DMS153 (cell line): ENCODE results near the gene ARL13B.
"Not testable (repeated sequence)": the region's sequence is repeated elsewhere in the genome, so short reads cannot be mapped to it uniquely, and the experiment has no call there.

Source experiments
- DNase-seq: peaks from one replicate; lab custom pipeline; 2025; lab: John Stamatoyannopoulos, UW

Gene ARL13B

GRCh38 chr3:94001191-94001590 lies 21.2 kb downstream of the ARL13B start:
- DNase-seq: no peak

- DNase-seq: no peak
Observed at GRCh38 chr3:94001827-94002495, 22.0 kb downstream of the ARL13B start.

GRCh38 chr3:94004301-94004910 lies 24.5 kb downstream of the ARL13B start:
- DNase-seq: peak; percentile 16

- no peak for DNase-seq
Observed at GRCh38 chr3:94008253-94008652, 28.3 kb downstream of the ARL13B start.

- no peak for DNase-seq
Observed at GRCh38 chr3:94009608-94010007, 29.7 kb downstream of the ARL13B start.

- no peak for DNase-seq
Observed at GRCh38 chr3:94011233-94011711, 31.3 kb downstream of the ARL13B start.

DNA sequence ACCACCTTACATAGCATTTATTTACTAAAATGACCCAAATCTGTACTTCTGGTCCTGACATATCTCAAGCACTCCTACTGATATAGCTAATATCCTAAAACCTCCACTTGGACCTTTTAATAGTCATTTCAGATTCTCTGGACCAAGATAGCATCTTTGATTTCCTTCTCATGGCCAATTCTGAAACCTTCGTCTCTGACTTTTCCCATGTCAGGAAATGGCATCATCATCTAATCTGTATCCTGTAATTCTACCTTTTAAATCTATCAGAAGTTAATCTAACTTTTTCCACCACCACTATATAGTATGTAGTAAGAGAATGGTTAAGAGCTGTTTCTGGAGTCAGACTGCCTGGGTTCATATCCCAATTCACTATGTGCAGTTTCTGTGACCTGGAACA lies 32.2 kb downstream of the ARL13B start:
- DNase-seq: no peak

GRCh38 chr3:94015025-94015424 lies 35.1 kb downstream of the ARL13B start:
- DNase-seq: no peak

- DNase-seq: no peak
Observed at GRCh38 chr3:94019659-94020058, 39.7 kb downstream of the ARL13B start.

GRCh38 chr3:94020293-94020692 lies 40.3 kb downstream of the ARL13B start:
- no peak for DNase-seq

DNA sequence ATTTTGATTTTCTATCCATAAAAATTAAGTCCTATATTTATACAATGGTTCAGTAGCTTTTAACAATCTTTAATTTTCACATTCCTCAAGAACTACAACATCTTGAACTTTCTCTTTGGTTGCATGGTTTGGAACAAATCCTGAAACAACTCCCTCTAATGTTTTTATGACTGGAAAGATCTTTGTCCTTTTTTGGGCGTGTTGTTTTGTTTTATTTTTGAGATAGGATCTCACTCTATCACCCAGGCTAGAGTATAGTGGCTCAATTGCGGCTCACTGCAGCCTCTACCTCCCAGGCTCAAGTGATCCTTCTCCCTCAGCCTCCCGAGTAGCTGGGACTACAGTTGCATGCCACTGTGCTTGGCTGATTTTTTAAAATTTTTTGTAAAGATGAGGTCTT lies 44.4 kb downstream of the ARL13B start:
- no peak for DNase-seq

DNA sequence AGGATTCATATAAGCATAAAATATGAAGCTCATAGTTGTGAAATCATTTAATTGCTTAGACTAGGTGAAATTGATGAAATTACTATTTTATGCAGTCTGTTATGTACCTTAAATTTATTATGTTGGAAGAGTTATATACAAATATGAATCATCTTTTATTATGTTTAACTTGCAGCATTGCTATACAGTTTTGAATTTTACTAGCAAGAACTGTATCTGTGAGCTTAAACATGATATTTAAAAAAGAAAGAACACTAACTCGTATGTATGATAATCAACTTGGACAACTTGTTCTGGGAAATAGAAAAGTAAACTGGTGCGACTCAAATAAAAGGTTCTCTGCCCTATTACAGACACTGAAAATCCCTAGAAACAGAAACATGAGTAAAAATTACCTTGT lies 46.7 kb downstream of the ARL13B start:
- no peak for DNase-seq

GRCh38 chr3:94028093-94028837 lies 48.3 kb downstream of the ARL13B start, which contains the start of gene STX19:
STX19 (minus strand) TSS chr3:94028597; CDS start chr3:94015269, 13,328 bp downstream.
- DNase-seq: peak; percentile 88

GRCh38 chr3:94036909-94037507 lies 57.1 kb downstream of the ARL13B start:
- DNase-seq: no peak

DNA sequence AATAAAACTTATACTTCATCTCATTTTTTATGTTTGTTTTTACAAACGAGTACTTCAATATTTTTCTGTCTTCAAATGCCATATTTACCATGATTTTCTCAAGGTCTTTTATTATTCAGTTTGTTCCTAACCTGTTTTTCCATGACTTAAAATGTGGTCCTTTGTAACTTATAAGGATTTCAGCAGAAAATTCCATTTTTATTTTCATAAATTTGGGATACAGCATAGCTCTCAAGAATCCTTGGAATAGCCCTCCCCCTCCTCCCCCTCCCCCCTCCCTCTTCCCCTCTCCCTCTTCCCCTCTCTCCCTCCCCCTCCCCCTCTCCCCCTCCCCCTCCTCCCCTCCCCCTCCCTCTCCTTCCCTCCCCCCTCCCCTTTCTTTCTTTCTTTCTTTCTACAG lies 63.3 kb downstream of the ARL13B start:
- DNase-seq: no peak

GRCh38 chr3:94044100-94044936 lies 64.4 kb downstream of the ARL13B start:
- DNase-seq: not testable (repeated sequence)

- DNase-seq: no peak
Observed at GRCh38 chr3:94046533-94046932, 66.6 kb downstream of the ARL13B start.

GRCh38 chr3:94049267-94049666 lies 69.3 kb downstream of the ARL13B start:
- no peak for DNase-seq

GRCh38 chr3:94050546-94050945 lies 70.6 kb downstream of the ARL13B start:
- no peak for DNase-seq

DNA sequence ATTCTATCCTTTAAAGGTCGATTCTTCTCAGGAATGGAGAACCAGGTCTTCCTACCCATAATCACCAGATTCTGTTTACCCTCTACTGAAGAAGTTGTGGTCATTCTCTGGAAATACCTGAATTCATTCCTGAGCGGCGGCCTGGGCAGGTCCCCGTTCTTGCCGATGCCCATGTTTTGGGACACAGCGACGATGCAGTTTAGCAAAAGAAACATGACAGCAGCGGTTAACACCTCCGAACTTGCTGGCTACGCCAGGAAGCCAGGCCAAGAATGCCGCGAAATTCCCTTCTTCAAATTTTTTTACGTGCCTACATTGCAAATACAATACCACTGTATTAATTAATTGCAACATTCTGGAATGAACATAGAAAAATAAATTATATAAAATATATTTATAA lies 81.3 kb downstream of the ARL13B start:
- DNase-seq: no peak

DNA sequence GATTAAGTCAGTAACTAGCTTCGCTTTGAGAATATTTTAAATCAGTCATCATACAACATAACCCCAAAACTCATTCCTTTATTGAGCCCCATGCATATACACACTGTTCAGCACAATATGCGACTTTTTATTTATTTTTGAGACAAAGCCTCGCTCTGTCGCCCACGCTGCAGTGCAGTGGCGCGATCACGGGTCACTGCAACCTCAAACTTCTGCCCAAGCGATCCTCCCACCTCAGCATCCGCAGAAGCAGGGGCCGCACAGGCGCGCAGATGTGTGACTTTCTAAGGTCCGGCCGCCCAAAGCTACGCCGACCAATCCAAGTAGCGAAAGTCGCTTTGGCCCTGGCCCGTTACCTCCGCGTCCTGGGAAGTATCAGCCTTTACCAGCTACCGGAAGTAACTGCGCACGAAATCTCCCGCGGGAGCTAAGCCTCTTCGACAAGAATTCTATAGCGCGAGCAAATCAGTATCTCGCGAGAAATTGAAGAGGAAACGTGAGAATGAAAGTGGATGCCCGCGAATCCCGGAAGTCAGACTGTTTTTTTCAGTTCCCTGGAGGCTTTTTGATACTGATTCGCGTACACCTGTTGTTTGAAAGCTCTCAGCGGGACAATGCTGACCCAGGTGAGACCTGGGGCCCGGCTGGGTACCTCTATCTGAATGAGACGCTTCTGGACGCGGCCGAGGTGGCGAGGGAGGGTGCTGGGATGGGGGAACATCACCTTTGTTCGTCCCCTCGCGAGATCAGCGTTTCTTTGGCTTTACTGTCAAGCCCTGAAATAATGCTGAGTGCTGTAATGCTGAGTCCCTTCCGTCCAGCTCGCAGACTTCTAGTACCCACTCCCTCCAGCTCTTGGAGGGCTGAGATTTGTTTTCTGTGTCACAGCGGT lies 82.8 kb downstream of the ARL13B start, which contains the start of the genes DHFR2 and NSUN3:
Gene DHFR2, minus strand, starts transcription at position 404 of the 892 bp plus-strand sequence. CDS start 1,405 bp downstream, outside the sequence.
Gene NSUN3, plus strand, starts transcription at position 549 of the 892 bp plus-strand sequence. Its CDS starts 66 bp downstream, at position 615.
- peak; percentile 96 for DNase-seq
